Ovary (tissue), 9 donors: Measurements from ENCODE around the gene ATF7IP. TPM values are rescaled to one million over a fixed set of nuclear protein-coding genes. Genes with fewer than 3 reads are reported as not detected.

Experiments
- DNase-seq, 5 donors: peaks; one replicate each; pipeline ENCODE4 v3.0.0-alpha.2; 2019 to 2020
- H3K27ac ChIP-seq, 2 donors: fragments of 200-600 bp; one replicate each; pipeline versions ENCODE4 v1.5.1 to v1.8.0; 2019 to 2022
- H3K27me3 ChIP-seq: fragments of 200-600 bp; one replicate; pipeline ENCODE4 v1.8.0; 2022
- H3K36me3 ChIP-seq: fragments of 200-600 bp; sonication (generic); one replicate; pipeline ENCODE4 v1.5.1; 2019
- H3K4me1 ChIP-seq: one replicate; pipeline ENCODE4 v1.8.1; 2013; ENCODE audit warnings: mild to moderate bottlenecking, moderate library complexity; ENCODE audit not compliant: insufficient read depth
- H3K4me3 ChIP-seq: fragments of 200-600 bp; sonication (generic); one replicate; pipeline ENCODE4 v1.5.1; 2017
- H3K9me3 ChIP-seq, 2 donors: fragments of 200-600 bp in 1 of 2; sonication (generic) in 1 of 2; one replicate each; pipeline versions ENCODE4 v1.5.1 to v1.8.1; 2013 to 2019; ENCODE audit warnings: mild to moderate bottlenecking in 1 of 2, moderate library complexity in 1 of 2
- CTCF ChIP-seq, 3 donors: fragments of 450-650 bp in 2 of 3; fragments of 200-600 bp in 1 of 3; IDR thresholded peaks; one replicate each; pipeline versions ENCODE4 v1.5.1 to v1.8.0; 2016 to 2022; ENCODE audit warnings: antibody characterized with exemption in 3 of 3, mild to moderate bottlenecking in 1 of 3
- EP300 ChIP-seq: sonication (generic); formaldehyde crosslinking; IDR thresholded peaks from one replicate; pipeline ENCODE4 v1.6.1; 2017; ENCODE audit warnings: antibody characterized with exemption
- POLR2A ChIP-seq: fragments of 450-650 bp; IDR thresholded peaks from one replicate; pipeline ENCODE4 v1.6.1; 2017; ENCODE audit warnings: antibody characterized with exemption, mild to moderate bottlenecking, moderate library complexity
- WGBS, 3 donors: extraction: QIAGEN DNeasy Blood & Tissue Kit in 1 of 3; methylation state at CpG; one replicate each; pipeline versions ENCODE4 v1.1.5 to v1.1.7; 2013 to 2017; 5-methylcytosine and 5-hydroxymethylcytosine counted together
- intact Hi-C, 4 donors: fragments of 100-400 bp; cut with DNase I; formaldehyde crosslinking; loops; one replicate each; pipeline versions ENCODE4 v1.11.0 to v1.15.1; 2022 to 2023
- polyA plus RNA-seq, 2 donors: library from polyadenylated mRNA; stranded (reverse); fragments of 200-250 nt in 1 of 2; fragments of 350-450 nt in 1 of 2; fragmentation: Illumina TruSeq in 1 of 2; extraction: RNeasy Lipid Tissue Mini Kit (QIAGEN cat#74804) in 1 of 2; gene quantifications; one replicate each; pipeline ENCODE4 v1.2.3, GENCODE V29; 2013 to 2014
- total RNA-seq, 7 donors: library from RNA; depleted of rRNA in 2 of 7; stranded (reverse); fragments of >200 nt in 2 of 7; fragmentation: NEBNext Ultra II Directional in 3 of 7; extraction: Animal tissue kit (Norgen Biotek cat#: 25700) in 3 of 7; gene quantifications; one replicate each; pipeline versions ENCODE4 v1.1.0 to v1.2.4, GENCODE V29; 2016 to 2023
- donor health status: DM: no; HTN: no; CAD: no; lungs with moderate emphysema.
- donor health status: DM: no; HTN: no; CAD: no.
- donor health status: Bipolar disorder and iron deficiency.
- donor health status: DM: yes; HTN: yes; CAD: no.
- donor health status: DM: no; HTN: no; CAD: no.
- donor health status: DM: yes; HTN: yes; CAD: no.

ATF7IP gene
- total and polyA plus RNA-seq, 9 donors = 12.4 to 91.5 (median 71.9) TPM

GRCh38 chr12:14460212-14460841, 94.8 kb downstream of the ATF7IP start:
- H3K27ac ChIP-seq = no peak overlapping the region

GRCh38 chr12:14471497-14471896, 106.0 kb downstream of the ATF7IP start:
- no peak for TF ChIP-seq POLR2A
- no peak for TF ChIP-seq CTCF (IDR thresholded peaks at IDR 0.05)
- TF ChIP-seq EP300 = no peak
- Histone ChIP-seq H3K4me1 (no peaks in the 10 kb centered on the region), H3K27ac (no peak overlapping the region), H3K9me3 (peaks cover 0 to 9% of the 10 kb centered on the region in 2 donors), H3K4me3 (no peak overlapping the region), H3K36me3 (no peaks in the 10 kb centered on the region), H3K27me3 (no peaks in the 10 kb centered on the region)
- intact Hi-C loops = no loop called here
- DNase-seq = no peak
- WGBS, 3 donors = 97 to 100% (median 97%) methylated on average over 1 of the region's 1 CpG

More at GRCh38 chr12:14460212-14460841, 94.8 kb downstream of the ATF7IP start:
- DNase-seq = no peak
- WGBS, 3 donors = 95 to 96% (median 95%) methylated on average over 5 of the region's 5 CpGs
- Histone ChIP-seq H3K4me3 (no peak overlapping the region), H3K9me3 (no peaks in the 10 kb centered on the region), H3K36me3 (no peaks in the 10 kb centered on the region), H3K27me3 (no peaks in the 10 kb centered on the region), H3K4me1 (no peaks in the 10 kb centered on the region)
- intact Hi-C loops = no loop called here
- no peak for TF ChIP-seq EP300
- no peak for TF ChIP-seq POLR2A
- TF ChIP-seq CTCF (IDR thresholded peaks at IDR 0.05) = no peak

- WGBS, 3 donors = 86 to 91% (median 90%) methylated on average over 4 of the region's 4 CpGs
- no peaks in the 10 kb centered on the region for H3K36me3 ChIP-seq
- no peak for DNase-seq
- H3K4me1 ChIP-seq = no peaks in the 10 kb centered on the region
- TF ChIP-seq POLR2A (no peak), EP300 (no peak), CTCF (IDR thresholded peaks at IDR 0.05) (no peak)
- no peak overlapping the region for H3K27ac ChIP-seq
- intact Hi-C loops = no loop called here
- H3K4me3 ChIP-seq = no peak overlapping the region
- H3K27me3 ChIP-seq = no peaks in the 10 kb centered on the region
- peaks cover 0 to 9% of the 10 kb centered on the region in 2 donors for H3K9me3 ChIP-seq
Measured at GRCh38 chr12:14473707-14474287, 108.3 kb downstream of the ATF7IP start.

GRCh38 chr12:14479004-14479403, 113.5 kb downstream of the ATF7IP start:
- Histone ChIP-seq H3K27me3 (no peaks in the 10 kb centered on the region), H3K4me3 (no peak overlapping the region), H3K4me1 (no peaks in the 10 kb centered on the region), H3K36me3 (no peaks in the 10 kb centered on the region), H3K27ac (no peak overlapping the region), H3K9me3 (peaks cover 0 to 3% of the 10 kb centered on the region in 2 donors)
- intact Hi-C loops = no loop called here
- no peak for TF ChIP-seq POLR2A
- TF ChIP-seq EP300 = no peak
- TF ChIP-seq CTCF (IDR thresholded peaks at IDR 0.05) = no peak
- WGBS, 3 donors = 97 to 100% (median 97%) methylated on average over 1 of the region's 1 CpG
- DNase-seq = no peak
